Endothelial cell of umbilical vein (primary cell): ENCODE results near the gene ZNF628. TPM values are rescaled to one million over a fixed set of nuclear protein-coding genes. Genes with fewer than 3 reads are reported as not detected.

Experiments used
- BruUV-seq: library from RNA; stranded (reverse); fragments of 400-500 nt; replicated peaks from 2 replicates; lab custom pipeline; 2021; lab: Mats Ljungman, UMichigan
- CTCF ChIA-PET: fragments of 300-600, 350-600 bp; sonication (Branson Sonifier 250); formaldehyde crosslinking; loops from one replicate; lab custom pipeline; 2021; ENCODE audit warnings: antibody characterized with exemption, inconsistent platforms; lab: Charles Lee
- POLR2A ChIA-PET: fragments of 300-600, 350-600 bp; sonication (Branson Sonifier 250); formaldehyde crosslinking; loops from one replicate; lab custom pipeline; 2021; ENCODE audit warnings: antibody characterized with exemption, inconsistent platforms; lab: Charles Lee
- DNase-seq: peaks from one replicate; pipeline ENCODE4 v3.0.0-alpha.2; 2011; ENCODE audit warnings: low read depth, low spot score
- FAIRE-seq: peaks from 2 replicates; lab custom pipeline; 2011; peaks lifted over from hg19 to GRCh38; lab: Jason Lieb, UNC
- H2AFZ ChIP-seq: 2 replicates; pipeline ENCODE4 v1.6.0; 2012; ENCODE audit warnings: low read depth, low read length, control low read depth, inconsistent platforms
- H3K27ac ChIP-seq: 2 replicates; pipeline ENCODE4 v1.5.1; 2011; ENCODE audit warnings: low read depth, mild to moderate bottlenecking, control low read depth, low read length, moderate library complexity; ENCODE audit not compliant: insufficient read depth
- H3K27me3 ChIP-seq, 2 experiments: 2 replicates each; pipeline versions ENCODE4 v1.6.0 to v1.6.1; 2011; ENCODE audit warnings: low read length in 2 of 2, mixed read lengths in 1 of 2; ENCODE audit not compliant: control insufficient read depth in 2 of 2, insufficient read depth in 2 of 2
- H3K36me3 ChIP-seq, 2 experiments: 2 replicates in 1 of 2; 3 replicates in 1 of 2; pipeline ENCODE4 v1.5.1; 2011; ENCODE audit warnings: low read length in 2 of 2, mild to moderate bottlenecking in 1 of 2, moderate library complexity in 1 of 2; ENCODE audit not compliant: control insufficient read depth in 2 of 2, insufficient read depth in 2 of 2; ENCODE audit errors: extremely low read depth in 1 of 2
- H3K4me1 ChIP-seq: 3 replicates; pipeline ENCODE4 v1.5.1; 2011; ENCODE audit warnings: mild to moderate bottlenecking, low read length; ENCODE audit not compliant: control insufficient read depth, insufficient read depth; ENCODE audit errors: extremely low read depth
- H3K4me2 ChIP-seq: 2 replicates; pipeline ENCODE4 v1.6.1; 2011; ENCODE audit warnings: low read length, control low read depth, mixed read lengths; ENCODE audit not compliant: insufficient read depth
- H3K4me3 ChIP-seq, 3 experiments: fragments of 200-600 bp in 1 of 3; sonication (generic), shearing (Covaris generic) in 1 of 3; replicated peaks in 1 of 3; 2 replicates each; pipeline ENCODE4 v1.5.1; 2011 to 2016; ENCODE audit warnings: control low read depth in 3 of 3, low read length in 3 of 3, mild to moderate bottlenecking in 2 of 3, inconsistent platforms in 1 of 3, low read depth in 1 of 3, moderate library complexity in 1 of 3; ENCODE audit not compliant: insufficient read depth in 1 of 3
- H3K79me2 ChIP-seq: 2 replicates; pipeline ENCODE4 v1.6.0; 2012; ENCODE audit warnings: low read length, inconsistent platforms; ENCODE audit not compliant: control insufficient read depth, insufficient read depth
- H3K9ac ChIP-seq: replicated peaks from 2 replicates; pipeline ENCODE3; 2011; ENCODE audit warnings: low read length, control low read depth; ENCODE audit not compliant: insufficient read depth; ENCODE audit errors: extremely low read depth
- H3K9me1 ChIP-seq: replicated peaks from 3 replicates; pipeline ENCODE4 v1.6.0; 2011; ENCODE audit warnings: mild to moderate bottlenecking, low read length; ENCODE audit not compliant: control insufficient read depth, insufficient read depth; ENCODE audit errors: extremely low read depth
- H3K9me3 ChIP-seq: replicated peaks from 2 replicates; pipeline ENCODE4 v1.5.1; 2012; ENCODE audit warnings: low read length, inconsistent platforms; ENCODE audit not compliant: control insufficient read depth, insufficient read depth
- H4K20me1 ChIP-seq: replicated peaks from 2 replicates; pipeline ENCODE3; 2011; ENCODE audit warnings: mild to moderate bottlenecking, low read length; ENCODE audit not compliant: control insufficient read depth, insufficient read depth; ENCODE audit errors: extremely low read depth
- EZH2 ChIP-seq: IDR thresholded peaks from 2 replicates; pipeline ENCODE4 v1.6.1; 2012; ENCODE audit warnings: borderline replicate concordance, low read depth, mild to moderate bottlenecking, moderate library complexity, low read length, inconsistent platforms; ENCODE audit not compliant: severe bottlenecking
- FOS ChIP-seq: IDR thresholded peaks from 2 replicates; pipeline ENCODE4 v1.6.1; 2011; ENCODE audit warnings: mild to moderate bottlenecking, low read length, moderate library complexity, borderline replicate concordance; ENCODE audit not compliant: insufficient read depth
- GATA2 ChIP-seq: IDR thresholded peaks from 2 replicates; pipeline ENCODE4 v1.7.0; 2011; ENCODE audit warnings: low read depth, mild to moderate bottlenecking, moderate library complexity, mixed read lengths, low read length; ENCODE audit not compliant: insufficient read length, insufficient read depth
- JUN ChIP-seq: IDR thresholded peaks from 2 replicates; pipeline ENCODE4 v1.6.1; 2011; ENCODE audit warnings: borderline replicate concordance, low read depth; ENCODE audit not compliant: insufficient read length, insufficient read depth
- MYC ChIP-seq: IDR thresholded peaks from one replicate; pipeline ENCODE4 v1.6.1; 2011; ENCODE audit warnings: mild to moderate bottlenecking, low read depth, low read length
- POLR2A ChIP-seq: IDR thresholded peaks from 2 replicates; pipeline ENCODE4 v1.6.1; 2012; ENCODE audit warnings: low read depth, mild to moderate bottlenecking, control low read depth, low read length
- POLR2AphosphoS5 ChIP-seq: IDR thresholded peaks from 2 replicates; pipeline ENCODE4 v1.6.1; 2012; ENCODE audit warnings: low read depth, mild to moderate bottlenecking, control low read depth, low read length, moderate library complexity; ENCODE audit not compliant: insufficient read depth
- dilution Hi-C: fragments of 300-500 bp; cut with MboI; formaldehyde crosslinking; loops from one replicate; pipeline ENCODE4 v1.15.0; 2019; ENCODE audit warnings: low sequenced_read_pairs; ENCODE audit not compliant: extremely low pct_ligation_motif_present
- intact Hi-C: fragments of 100-400 bp; cut with micrococcal nuclease; formaldehyde crosslinking; loops from one replicate; pipeline ENCODE4 v1.10.0; 2022
- polyA plus RNA-seq, 4 experiments: library from polyadenylated mRNA; depleted of rRNA in 3 of 4; stranded (reverse) in 3 of 4; unstranded in 1 of 4; fragments of >200 nt; gene quantifications; 2 replicates each; pipeline versions ENCODE4 v1.2.1 to v1.2.3, GENCODE V29; 2011 to 2012; ENCODE audit warnings: missing spikeins in 1 of 4
- total RNA-seq: library from RNA; stranded (reverse); gene quantifications from 2 replicates; pipeline ENCODE4 v1.2.3, GENCODE V29; 2021
- TF ChIP-seq, protein P1 (sequence below), 2 donors: IDR thresholded peaks; 1 replicate in 1 of 2; 2 replicates in 1 of 2; pipeline ENCODE4 v1.5.1; 2011; ENCODE audit warnings: low read length in 2 of 2, mild to moderate bottlenecking in 2 of 2, moderate library complexity in 2 of 2, control low read depth in 1 of 2, inconsistent platforms in 1 of 2, low read depth in 1 of 2; ENCODE audit not compliant: insufficient read depth in 1 of 2; ENCODE audit errors: extremely low read depth in 1 of 2
- TF ChIP-seq, protein P2 (sequence below): IDR thresholded peaks from 2 replicates; pipeline ENCODE4 v1.6.1; 2011; ENCODE audit not compliant: insufficient read depth, insufficient read length

Gene ZNF628
- total and polyA plus RNA-seq, 2 donors (not counting 3 experiments of a cell fraction or from before 2014, with no cell fraction given), result 2.0 to 10.4 TPM

DNA sequence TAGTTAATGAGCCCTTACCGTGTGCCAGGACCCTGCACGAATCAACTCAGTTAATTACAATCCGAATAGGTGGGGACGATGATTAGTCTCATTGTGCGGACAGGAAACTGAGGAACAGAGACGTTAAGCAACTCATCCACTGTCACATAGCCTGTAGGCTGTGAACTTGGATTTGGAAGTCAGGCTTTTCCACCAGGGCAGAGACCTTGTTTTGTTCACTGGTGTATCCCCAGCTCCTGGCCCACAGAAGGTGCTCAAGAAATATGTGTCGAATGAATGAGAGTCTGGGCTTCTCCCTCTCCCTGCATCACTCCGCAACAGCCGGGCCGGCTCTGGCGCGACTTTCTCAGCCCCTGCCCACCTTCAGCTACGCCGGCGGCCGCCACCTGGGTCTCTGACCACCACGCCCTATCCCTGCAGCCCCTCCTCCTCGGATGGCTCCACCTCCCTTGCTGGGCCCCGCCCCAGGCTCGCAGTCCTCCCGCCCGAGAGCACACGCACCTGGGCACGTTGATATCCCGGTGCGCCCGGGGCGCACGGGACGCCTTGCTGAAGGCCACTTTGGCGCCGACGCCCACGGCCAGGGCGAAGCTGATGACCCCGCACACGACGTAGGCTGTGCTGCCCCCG lies 34.6 kb upstream of the ZNF628 start:
- Histone ChIP-seq H3K79me2 (no peaks in the 10 kb centered on the region), H3K9me1 (no peaks in the 10 kb centered on the region), H3K36me3 (no peaks in the 10 kb centered on the region), H3K27ac (no peak overlapping the region), H3K4me2 (no peak overlapping the region), H3K9me3 (no peaks in the 10 kb centered on the region), H3K9ac (no peak overlapping the region), H2AFZ (no peak overlapping the region), H3K4me3 (no peak overlapping the region), H3K27me3 (peaks cover 39 to 42% of the 10 kb centered on the region in 2 experiments), H3K4me1 (no peaks in the 10 kb centered on the region), H4K20me1 (no peaks in the 10 kb centered on the region)
- dilution Hi-C loops, result no loop called here
- POLR2A ChIA-PET, result no interaction called here
- intact Hi-C loops, result no loop called here
- TF ChIP-seq EZH2, result peak; percentile 91
- no peak for TF ChIP-seq POLR2AphosphoS5
- CTCF ChIA-PET, result no interaction called here
- no peak for DNase-seq
- BruUV-seq, result no TSS peak
- no peak for FAIRE-seq

DNA sequence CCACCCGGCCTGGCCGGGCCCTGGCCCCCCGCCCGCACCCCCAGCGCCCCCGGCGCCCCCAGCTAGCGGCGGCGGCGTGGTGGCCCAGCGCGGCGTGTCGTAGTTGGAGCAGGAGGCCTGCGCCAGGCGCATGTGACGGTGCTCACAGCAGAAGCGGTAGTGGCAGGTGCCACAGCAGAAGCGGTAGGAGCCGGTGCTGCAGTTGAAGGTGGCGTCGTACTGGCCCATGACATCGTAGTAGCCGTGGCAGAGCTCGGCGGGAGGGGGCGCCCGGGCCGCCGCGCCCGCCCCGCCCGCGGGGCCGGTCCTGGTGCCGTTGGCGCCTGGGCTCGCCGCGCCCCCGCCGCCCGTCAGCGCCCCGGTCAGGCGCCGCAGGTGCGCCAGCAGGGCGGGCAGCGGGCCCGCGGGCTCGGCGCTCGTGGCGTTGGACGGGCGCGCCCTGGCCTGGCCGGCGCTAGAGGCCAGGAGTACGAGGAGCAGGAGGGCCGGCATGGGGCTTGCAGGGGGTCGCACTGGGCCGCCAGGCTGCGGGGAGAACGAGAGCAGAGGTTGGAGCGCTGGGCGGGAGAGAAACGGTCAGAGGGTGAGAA lies 34.0 kb upstream of the ZNF628 start:
- Histone ChIP-seq H3K27me3 (peaks cover 42 to 45% of the 10 kb centered on the region in 2 experiments), H3K4me3 (no peak overlapping the region), H3K4me2 (no peak overlapping the region), H2AFZ (no peak overlapping the region), H3K27ac (no peak overlapping the region), H3K36me3 (no peaks in the 10 kb centered on the region), H3K4me1 (no peaks in the 10 kb centered on the region), H3K9me3 (no peaks in the 10 kb centered on the region), H3K9ac (no peak overlapping the region), H3K9me1 (no peaks in the 10 kb centered on the region), H4K20me1 (no peaks in the 10 kb centered on the region), H3K79me2 (no peaks in the 10 kb centered on the region)
- no peak for FAIRE-seq
- ChIA-PET POLR2A (interaction anchor here (0.6 to 1.2 kb wide), 2 partner anchors 35 to 90 kb away, joined by 3 read pairs; partner anchors contain the start of gene UBE2S), CTCF (no interaction called here)
- DNase-seq, result no peak
- TF ChIP-seq FOS, result no peak
- TF ChIP-seq GATA2, result no peak
- no peak for TF ChIP-seq JUN
- TF ChIP-seq EZH2, result no peak
- no peak for TF ChIP-seq POLR2AphosphoS5
- TF ChIP-seq MYC, result no peak
- no peak for TF ChIP-seq POLR2A
- TF ChIP-seq, protein P1, sequence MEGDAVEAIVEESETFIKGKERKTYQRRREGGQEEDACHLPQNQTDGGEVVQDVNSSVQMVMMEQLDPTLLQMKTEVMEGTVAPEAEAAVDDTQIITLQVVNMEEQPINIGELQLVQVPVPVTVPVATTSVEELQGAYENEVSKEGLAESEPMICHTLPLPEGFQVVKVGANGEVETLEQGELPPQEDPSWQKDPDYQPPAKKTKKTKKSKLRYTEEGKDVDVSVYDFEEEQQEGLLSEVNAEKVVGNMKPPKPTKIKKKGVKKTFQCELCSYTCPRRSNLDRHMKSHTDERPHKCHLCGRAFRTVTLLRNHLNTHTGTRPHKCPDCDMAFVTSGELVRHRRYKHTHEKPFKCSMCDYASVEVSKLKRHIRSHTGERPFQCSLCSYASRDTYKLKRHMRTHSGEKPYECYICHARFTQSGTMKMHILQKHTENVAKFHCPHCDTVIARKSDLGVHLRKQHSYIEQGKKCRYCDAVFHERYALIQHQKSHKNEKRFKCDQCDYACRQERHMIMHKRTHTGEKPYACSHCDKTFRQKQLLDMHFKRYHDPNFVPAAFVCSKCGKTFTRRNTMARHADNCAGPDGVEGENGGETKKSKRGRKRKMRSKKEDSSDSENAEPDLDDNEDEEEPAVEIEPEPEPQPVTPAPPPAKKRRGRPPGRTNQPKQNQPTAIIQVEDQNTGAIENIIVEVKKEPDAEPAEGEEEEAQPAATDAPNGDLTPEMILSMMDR (IDR thresholded peaks at IDR 0.05; ENCODE audit: extremely low read depth in 1 of 2, insufficient read depth in 1 of 2, low read depth in 1 of 2, low read length in 2 of 2), result no peak
- TF ChIP-seq, protein P2, sequence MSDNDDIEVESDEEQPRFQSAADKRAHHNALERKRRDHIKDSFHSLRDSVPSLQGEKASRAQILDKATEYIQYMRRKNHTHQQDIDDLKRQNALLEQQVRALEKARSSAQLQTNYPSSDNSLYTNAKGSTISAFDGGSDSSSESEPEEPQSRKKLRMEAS, result no peak
- intact Hi-C loops, result no loop called here
- dilution Hi-C loops, result no loop called here
- no TSS peak for BruUV-seq
